Skeletal muscle satellite cell (primary cell): ENCODE results near the gene BIVM.

Experiments used
- H3K27me3 ChIP-seq: 2 replicates; pipeline ENCODE4 v1.7.0; 2013; ENCODE audit warnings: low read length; ENCODE audit not compliant: control insufficient read depth, insufficient read depth
- H3K36me3 ChIP-seq: 2 replicates; pipeline ENCODE4 v1.7.0; 2013; ENCODE audit warnings: mild to moderate bottlenecking, control low read depth, low read length; ENCODE audit not compliant: insufficient read depth
- H3K4me1 ChIP-seq: 2 replicates; pipeline ENCODE4 v1.7.0; 2013; ENCODE audit warnings: low read length; ENCODE audit not compliant: control insufficient read depth, insufficient read depth
- H3K4me2 ChIP-seq: 2 replicates; pipeline ENCODE4 v1.7.0; 2013; ENCODE audit warnings: mild to moderate bottlenecking, low read length
- H3K4me3 ChIP-seq: 2 replicates; pipeline ENCODE4 v1.7.0; 2013; ENCODE audit warnings: low read length
- H3K9ac ChIP-seq: 2 replicates; pipeline ENCODE4 v1.7.0; 2013; ENCODE audit warnings: mild to moderate bottlenecking, low read depth, low read length, moderate library complexity
- H3K9me3 ChIP-seq: replicated peaks from 2 replicates; pipeline ENCODE4 v1.7.0; 2013; ENCODE audit warnings: mild to moderate bottlenecking, control low read depth, low read length

The BIVM gene

DNA sequence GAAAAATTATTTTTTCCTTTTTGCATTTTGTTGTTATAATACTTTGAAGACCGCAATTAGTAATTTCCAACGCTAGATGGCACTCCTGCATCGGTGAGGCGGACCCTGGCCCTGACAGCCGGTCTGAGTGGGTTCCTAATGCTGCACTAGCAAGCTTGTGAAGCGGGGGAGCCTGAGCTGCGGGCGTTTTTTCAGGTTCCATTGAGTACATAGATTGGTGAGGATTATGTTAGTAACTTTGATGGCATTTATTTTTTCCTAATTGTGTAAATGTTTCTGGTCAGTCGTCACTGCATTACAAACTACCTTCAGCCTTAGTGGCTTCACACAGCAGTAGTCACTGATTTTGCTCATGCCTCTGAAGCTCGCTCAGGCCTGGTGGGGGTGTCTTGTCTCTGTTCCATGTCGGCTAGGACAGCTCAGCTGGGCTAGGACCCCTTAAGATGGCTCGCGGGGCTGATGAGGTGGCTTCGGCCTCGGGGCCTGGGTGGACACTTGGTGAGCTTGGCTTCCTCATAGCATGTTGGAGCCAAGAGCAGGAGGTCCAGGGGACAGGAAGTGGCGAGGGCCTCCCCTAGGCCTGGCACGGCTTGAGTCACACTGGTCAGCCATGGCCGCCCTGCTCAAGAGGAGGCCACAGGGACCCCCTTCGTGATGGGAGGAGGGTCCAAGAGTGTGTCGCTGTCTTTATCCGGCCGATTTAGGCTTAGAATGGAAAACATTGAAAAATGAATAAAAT, 71.9 kb downstream of the BIVM start:
- H3K27me3 ChIP-seq, result no peaks in the 10 kb centered on the region
- no peaks in the 10 kb centered on the region for H3K9me3 ChIP-seq
- peak overlapping the region; percentile 35 for H3K9ac ChIP-seq
- H3K4me3 ChIP-seq, result peak overlapping the region; percentile 24
- peak overlapping the region; percentile 54 for H3K4me2 ChIP-seq
- H3K36me3 ChIP-seq, result peaks cover 69% of the 10 kb centered on the region
- H3K4me1 ChIP-seq, result peaks cover 43% of the 10 kb centered on the region

DNA sequence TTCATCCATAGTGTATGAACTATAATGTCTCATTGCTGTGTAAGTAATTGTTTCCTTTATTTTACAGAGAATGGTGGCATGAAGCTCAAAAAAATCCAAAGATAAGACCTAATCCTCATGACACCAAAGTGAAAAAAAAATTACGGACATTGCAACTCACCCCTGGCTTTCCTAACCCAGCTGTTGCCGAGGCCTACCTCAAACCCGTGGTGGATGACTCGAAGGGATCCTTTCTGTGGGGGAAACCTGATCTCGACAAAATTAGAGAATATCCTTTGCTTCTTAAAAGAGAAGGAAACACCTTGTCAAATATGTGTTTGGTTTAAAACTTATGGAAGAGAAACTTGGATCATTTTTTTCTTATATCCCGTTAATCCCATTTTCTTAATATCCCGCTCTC, 73.2 kb downstream of the BIVM start:
- Histone ChIP-seq H3K9me3 (no peaks in the 10 kb centered on the region), H3K4me3 (no peak overlapping the region), H3K4me1 (peaks cover 48% of the 10 kb centered on the region), H3K27me3 (no peaks in the 10 kb centered on the region), H3K36me3 (peaks cover 69% of the 10 kb centered on the region), H3K4me2 (no peak overlapping the region), H3K9ac (no peak overlapping the region)

DNA sequence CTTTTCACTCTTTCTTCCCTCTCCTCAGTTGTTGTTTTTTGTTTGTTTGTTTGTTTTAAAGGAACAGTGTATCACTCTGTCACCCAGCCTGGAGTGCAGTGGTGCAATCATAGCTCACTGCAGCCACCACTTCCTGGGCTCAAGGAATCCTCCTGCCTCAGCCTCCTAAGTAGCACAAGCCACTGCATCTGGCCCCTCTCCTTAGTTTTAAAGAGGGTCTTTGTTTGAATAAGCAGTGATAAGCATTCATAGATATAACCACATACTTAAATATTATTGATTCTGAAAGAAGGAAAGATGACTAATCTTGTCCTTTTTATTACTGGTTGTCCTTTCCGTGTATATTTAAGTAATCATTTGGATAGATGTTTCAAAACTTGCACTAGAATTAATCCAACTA, 73.6 kb downstream of the BIVM start:
- no peak overlapping the region for H3K4me3 ChIP-seq
- H3K4me1 ChIP-seq, result peaks cover 48% of the 10 kb centered on the region
- H3K9ac ChIP-seq, result no peak overlapping the region
- peaks cover 66% of the 10 kb centered on the region for H3K36me3 ChIP-seq
- no peak overlapping the region for H3K4me2 ChIP-seq
- H3K27me3 ChIP-seq, result no peaks in the 10 kb centered on the region
- H3K9me3 ChIP-seq, result no peaks in the 10 kb centered on the region

DNA sequence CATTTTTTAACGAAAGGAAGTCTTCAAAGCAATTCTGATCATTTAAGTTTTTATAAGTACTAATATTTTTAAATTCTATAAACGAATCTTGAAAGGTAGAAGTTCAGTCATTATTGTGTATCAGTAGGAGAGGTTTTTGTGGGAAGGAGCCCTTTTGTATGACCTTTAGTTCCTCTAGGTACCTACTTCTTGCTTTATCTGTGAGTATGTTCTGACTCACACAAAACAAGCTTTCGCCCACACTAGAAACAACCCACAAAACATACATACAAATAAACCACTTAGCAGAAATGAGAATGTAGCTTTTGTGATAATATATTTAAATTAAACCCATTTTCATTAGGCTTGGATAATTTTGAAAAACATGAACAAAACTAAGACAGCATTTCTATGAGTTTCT, 74.7 kb downstream of the BIVM start:
- Histone ChIP-seq H3K36me3 (peaks cover 56% of the 10 kb centered on the region), H3K27me3 (no peaks in the 10 kb centered on the region), H3K9ac (no peak overlapping the region)

DNA sequence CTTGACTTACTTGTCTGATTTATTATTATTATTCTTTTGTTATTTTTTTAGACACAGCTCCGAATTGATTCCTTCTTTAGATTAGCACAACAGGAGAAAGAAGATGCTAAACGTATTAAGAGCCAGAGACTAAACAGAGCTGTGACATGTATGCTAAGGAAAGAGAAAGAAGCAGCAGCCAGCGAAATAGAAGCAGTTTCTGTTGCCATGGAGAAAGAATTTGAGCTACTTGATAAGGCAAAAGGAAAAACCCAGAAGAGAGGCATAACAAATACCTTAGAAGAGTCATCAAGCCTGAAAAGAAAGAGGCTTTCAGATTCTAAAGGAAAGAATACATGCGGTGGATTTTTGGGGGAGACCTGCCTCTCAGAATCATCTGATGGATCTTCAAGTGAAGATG, 76.3 kb downstream of the BIVM start:
- Histone ChIP-seq H3K9me3 (no peaks in the 10 kb centered on the region), H3K4me2 (no peak overlapping the region), H3K27me3 (no peaks in the 10 kb centered on the region), H3K36me3 (peaks cover 47% of the 10 kb centered on the region), H3K4me1 (peaks cover 42% of the 10 kb centered on the region), H3K9ac (no peak overlapping the region), H3K4me3 (no peak overlapping the region)

More for the DNA sequence above, 74.7 kb downstream of the BIVM start:
- Histone ChIP-seq H3K9me3 (no peaks in the 10 kb centered on the region), H3K4me3 (no peak overlapping the region), H3K4me1 (peaks cover 48% of the 10 kb centered on the region), H3K4me2 (no peak overlapping the region)

DNA sequence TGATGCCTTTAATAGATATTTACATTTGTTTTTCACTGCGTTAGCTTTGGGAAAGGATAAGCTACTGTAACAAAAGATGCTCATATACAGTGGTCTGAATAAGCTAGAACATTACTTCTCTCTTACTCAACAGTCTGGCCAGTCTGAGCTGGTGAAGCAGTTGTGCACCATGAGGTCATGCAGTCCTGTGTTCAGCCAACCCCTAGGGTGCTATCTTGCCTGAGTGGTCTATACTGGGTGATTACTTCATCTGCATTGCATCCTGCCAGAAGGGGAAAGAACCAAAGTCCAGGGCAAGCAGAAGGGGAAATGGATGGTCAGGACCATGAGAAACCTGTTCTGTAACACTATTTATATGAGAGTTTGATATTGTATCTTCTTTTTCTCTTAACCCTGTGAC, 78.4 kb downstream of the BIVM start:
- Histone ChIP-seq H3K4me1 (peaks cover 23% of the 10 kb centered on the region), H3K9me3 (no peaks in the 10 kb centered on the region), H3K4me3 (no peak overlapping the region), H3K9ac (no peak overlapping the region), H3K36me3 (peaks cover 38% of the 10 kb centered on the region), H3K27me3 (no peaks in the 10 kb centered on the region), H3K4me2 (no peak overlapping the region)

DNA sequence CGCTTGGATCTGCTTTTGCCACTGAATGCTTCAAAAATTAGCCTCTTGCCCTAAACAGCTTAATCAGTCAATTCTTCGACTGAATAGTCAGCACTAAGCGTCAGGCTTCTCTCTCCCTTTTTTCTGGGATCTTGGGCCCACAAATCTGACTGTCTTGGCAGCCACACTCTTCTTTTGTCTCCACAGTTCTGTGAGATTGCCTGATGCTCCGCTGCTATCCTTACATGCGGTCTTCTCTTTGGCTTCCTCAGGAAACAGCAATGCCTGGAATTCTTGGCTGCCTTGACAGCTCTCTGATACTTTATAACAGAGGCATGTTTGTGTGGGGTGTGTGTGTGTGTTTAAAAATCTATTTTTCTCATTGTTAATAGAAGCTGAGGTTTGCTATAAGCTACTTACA, 79.6 kb downstream of the BIVM start:
- Histone ChIP-seq H3K4me3 (no peak overlapping the region), H3K27me3 (no peaks in the 10 kb centered on the region), H3K9ac (no peak overlapping the region), H3K4me1 (peaks cover 12% of the 10 kb centered on the region), H3K9me3 (no peaks in the 10 kb centered on the region), H3K36me3 (peaks cover 32% of the 10 kb centered on the region), H3K4me2 (no peak overlapping the region)

DNA sequence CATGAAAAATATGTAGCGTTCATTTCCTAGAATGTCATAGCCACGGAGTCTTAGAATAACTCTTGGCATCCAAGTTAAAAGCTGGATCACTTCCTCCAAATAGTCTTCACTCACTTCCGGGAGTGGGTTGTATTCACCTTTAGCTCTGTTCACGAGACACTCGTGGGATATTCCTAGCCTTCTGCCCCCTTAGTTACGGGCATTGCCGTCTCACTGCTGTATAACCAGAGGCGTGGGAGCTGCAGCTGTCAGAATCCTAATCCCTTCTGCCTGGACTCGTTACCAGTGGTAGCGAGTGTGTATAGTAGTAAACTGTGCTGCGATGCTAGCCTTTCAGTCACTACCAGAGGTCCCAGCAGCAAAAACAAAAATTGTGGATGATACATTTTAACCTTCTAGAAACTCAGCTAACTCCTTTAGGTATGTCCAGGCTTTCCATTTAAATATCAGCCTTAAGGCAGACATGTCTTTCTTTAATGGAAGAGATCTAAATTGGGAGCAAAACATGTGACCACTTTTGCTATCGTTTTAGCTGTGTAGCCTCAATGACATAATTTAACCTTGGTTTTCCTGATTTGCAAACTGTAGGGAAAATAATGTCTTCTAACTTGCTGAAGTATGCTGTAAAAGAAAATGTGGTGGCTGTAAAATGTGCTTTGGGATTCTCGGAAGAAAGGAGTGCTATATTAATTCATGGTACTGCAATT, 81.0 kb downstream of the BIVM start:
- peaks cover 22% of the 10 kb centered on the region for H3K36me3 ChIP-seq
- peaks cover 5% of the 10 kb centered on the region for H3K4me1 ChIP-seq
- H3K9ac ChIP-seq, result no peak overlapping the region
- H3K9me3 ChIP-seq, result no peaks in the 10 kb centered on the region
- no peaks in the 10 kb centered on the region for H3K27me3 ChIP-seq
- no peak overlapping the region for H3K4me3 ChIP-seq
- H3K4me2 ChIP-seq, result no peak overlapping the region

DNA sequence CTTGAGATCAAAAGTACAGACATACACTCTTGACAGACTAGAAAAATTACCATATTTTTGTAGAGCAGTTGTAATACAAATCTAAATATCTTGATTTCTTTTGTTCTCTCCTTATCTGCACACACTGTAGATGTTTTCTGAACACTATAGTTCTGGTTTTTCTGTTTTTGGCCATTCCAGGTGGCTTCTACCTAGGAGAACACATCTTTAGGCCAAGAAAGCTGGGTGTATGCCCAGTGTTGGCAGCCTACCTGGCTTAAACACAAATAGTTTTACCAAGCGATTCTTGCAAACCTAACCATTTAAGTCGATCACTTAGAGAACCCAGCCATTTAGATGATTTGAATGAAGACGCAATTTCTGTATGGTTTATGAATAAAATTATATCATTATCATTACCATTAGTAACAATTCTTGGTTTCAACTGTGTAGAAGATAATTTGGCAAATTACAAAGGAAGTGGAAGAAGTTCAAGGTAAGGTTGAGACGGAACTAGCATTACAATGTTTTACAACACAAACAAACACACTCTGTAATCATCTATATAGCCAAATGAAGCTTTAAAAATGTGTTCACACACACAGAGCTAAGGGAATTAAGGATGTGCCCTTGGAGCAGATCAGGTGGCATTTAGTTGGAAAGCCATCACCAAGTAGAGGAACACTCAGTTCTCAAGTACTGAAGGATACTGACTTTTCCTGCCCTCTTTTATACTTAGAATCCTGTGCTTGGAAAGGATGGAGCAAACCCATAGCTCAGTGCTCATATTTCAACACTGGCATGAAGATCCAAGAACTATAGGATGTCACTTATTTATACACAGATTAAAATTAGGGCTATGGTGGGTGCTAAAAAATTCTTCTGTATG, 83.1 kb downstream of the BIVM start:
- no peaks in the 10 kb centered on the region for H3K9me3 ChIP-seq
- no peak overlapping the region for H3K9ac ChIP-seq
- H3K27me3 ChIP-seq, result no peaks in the 10 kb centered on the region
- no peak overlapping the region for H3K4me3 ChIP-seq
- peaks cover 2% of the 10 kb centered on the region for H3K36me3 ChIP-seq
- peaks cover under 1% of the 10 kb centered on the region for H3K4me1 ChIP-seq
- H3K4me2 ChIP-seq, result no peak overlapping the region
